ENCODE data around the gene RAB11A. TPM values are rescaled to one million over a fixed set of nuclear protein-coding genes. Genes with fewer than 3 reads are reported as not detected.
A peak's percentile ranks its signal among the peaks of the same experiment; 100 is the strongest.
"Not testable (repeated sequence)": the region's sequence is repeated elsewhere in the genome, so short reads cannot be mapped to it uniquely, and the experiment has no call there.

RAB11A gene
- total RNA-seq, 1 experiment from 2014 or later = 206 TPM

GRCh38 chr15:65867933-65868332 is 1.4 kb upstream of the RAB11A start:
- H3K27me3 ChIP-seq (ENCODE audit: control insufficient read depth, insufficient read depth, low read length); DNase-seq; H3K36me3 ChIP-seq (replicated peaks; ENCODE audit: control insufficient read depth, insufficient read depth, low read length); H3K4me3 ChIP-seq (ENCODE audit: insufficient read depth, low read depth, low read length): not testable (repeated sequence)

GRCh38 chr15:65868546-65869125 is 655 bp upstream of the RAB11A start:
- DNase-seq = peak; percentile 22
- no peaks in the 10 kb centered on the region for H3K36me3 ChIP-seq (replicated peaks; ENCODE audit: control insufficient read depth, insufficient read depth, low read length)
- H3K27me3 ChIP-seq (ENCODE audit: control insufficient read depth, insufficient read depth, low read length) = no peaks in the 10 kb centered on the region
- H3K4me3 ChIP-seq (ENCODE audit: insufficient read depth, low read depth, low read length) = peak overlapping the region; percentile 92

- peak; percentile 25 for DNase-seq
- Histone ChIP-seq H3K36me3 (replicated peaks; ENCODE audit: control insufficient read depth, insufficient read depth, low read length) (peaks cover 1% of the 10 kb centered on the region), H3K27me3 (ENCODE audit: control insufficient read depth, insufficient read depth, low read length) (no peaks in the 10 kb centered on the region), H3K4me3 (ENCODE audit: insufficient read depth, low read depth, low read length) (peak overlapping the region; percentile 92)
These were observed 922 bp downstream of the RAB11A start for GRCh38 chr15:65869954-65870871.

GRCh38 chr15:65870889-65871533 is 1.7 kb downstream of the RAB11A start:
- DNase-seq = peak; percentile 29

GRCh38 chr15:65871886-65872285 is 2.6 kb downstream of the RAB11A start:
- not testable (repeated sequence) for DNase-seq; H3K4me3 ChIP-seq (ENCODE audit: insufficient read depth, low read depth, low read length)

More at GRCh38 chr15:65870889-65871533, 1.7 kb downstream of the RAB11A start:
- peaks cover 1% of the 10 kb centered on the region for H3K36me3 ChIP-seq (replicated peaks; ENCODE audit: control insufficient read depth, insufficient read depth, low read length)
- peak overlapping the region; percentile 92 for H3K4me3 ChIP-seq (ENCODE audit: insufficient read depth, low read depth, low read length)
- no peaks in the 10 kb centered on the region for H3K27me3 ChIP-seq (ENCODE audit: control insufficient read depth, insufficient read depth, low read length)

GRCh38 chr15:65872596-65872995 is 3.3 kb downstream of the RAB11A start:
- H3K27me3 ChIP-seq (ENCODE audit: control insufficient read depth, insufficient read depth, low read length); H3K4me3 ChIP-seq (ENCODE audit: insufficient read depth, low read depth, low read length); DNase-seq: not testable (repeated sequence)

More at GRCh38 chr15:65871886-65872285, 2.6 kb downstream of the RAB11A start:
- H3K27me3 ChIP-seq (ENCODE audit: control insufficient read depth, insufficient read depth, low read length); H3K36me3 ChIP-seq (replicated peaks; ENCODE audit: control insufficient read depth, insufficient read depth, low read length): not testable (repeated sequence)

GRCh38 chr15:65873256-65873655 is 4.0 kb downstream of the RAB11A start:
- H3K36me3 ChIP-seq (replicated peaks; ENCODE audit: control insufficient read depth, insufficient read depth, low read length) = peaks cover 11% of the 10 kb centered on the region
- no peaks in the 10 kb centered on the region for H3K27me3 ChIP-seq (ENCODE audit: control insufficient read depth, insufficient read depth, low read length)
- no peak overlapping the region for H3K4me3 ChIP-seq (ENCODE audit: insufficient read depth, low read depth, low read length)
- no peak for DNase-seq

More at GRCh38 chr15:65872596-65872995, 3.3 kb downstream of the RAB11A start:
- not testable (repeated sequence) for H3K36me3 ChIP-seq (replicated peaks; ENCODE audit: control insufficient read depth, insufficient read depth, low read length)

- DNase-seq = no peak
- Histone ChIP-seq H3K36me3 (replicated peaks; ENCODE audit: control insufficient read depth, insufficient read depth, low read length) (peaks cover 16% of the 10 kb centered on the region), H3K27me3 (ENCODE audit: control insufficient read depth, insufficient read depth, low read length) (no peaks in the 10 kb centered on the region), H3K4me3 (ENCODE audit: insufficient read depth, low read depth, low read length) (no peak overlapping the region)
These were observed 6.2 kb downstream of the RAB11A start for GRCh38 chr15:65875458-65875857.

GRCh38 chr15:65877749-65878148 is 8.5 kb downstream of the RAB11A start:
- H3K36me3 ChIP-seq (replicated peaks; ENCODE audit: control insufficient read depth, insufficient read depth, low read length) = peaks cover 17% of the 10 kb centered on the region
- no peak for DNase-seq

GRCh38 chr15:65881766-65882434 is 12.6 kb downstream of the RAB11A start:
- DNase-seq = no peak
- Histone ChIP-seq H3K4me3 (ENCODE audit: insufficient read depth, low read depth, low read length) (no peak overlapping the region), H3K27me3 (ENCODE audit: control insufficient read depth, insufficient read depth, low read length) (no peaks in the 10 kb centered on the region), H3K36me3 (replicated peaks; ENCODE audit: control insufficient read depth, insufficient read depth, low read length) (peaks cover 15% of the 10 kb centered on the region)

More at GRCh38 chr15:65877749-65878148, 8.5 kb downstream of the RAB11A start:
- H3K4me3 ChIP-seq (ENCODE audit: insufficient read depth, low read depth, low read length) = no peak overlapping the region
- H3K27me3 ChIP-seq (ENCODE audit: control insufficient read depth, insufficient read depth, low read length) = no peaks in the 10 kb centered on the region

- Histone ChIP-seq H3K4me3 (ENCODE audit: insufficient read depth, low read depth, low read length) (no peak overlapping the region), H3K36me3 (replicated peaks; ENCODE audit: control insufficient read depth, insufficient read depth, low read length) (peaks cover 10% of the 10 kb centered on the region), H3K27me3 (ENCODE audit: control insufficient read depth, insufficient read depth, low read length) (no peaks in the 10 kb centered on the region)
- no peak for DNase-seq
These were observed 14.3 kb downstream of the RAB11A start for GRCh38 chr15:65883571-65883970.

- Histone ChIP-seq H3K27me3 (ENCODE audit: control insufficient read depth, insufficient read depth, low read length) (no peaks in the 10 kb centered on the region), H3K36me3 (replicated peaks; ENCODE audit: control insufficient read depth, insufficient read depth, low read length) (peaks cover 6% of the 10 kb centered on the region), H3K4me3 (ENCODE audit: insufficient read depth, low read depth, low read length) (no peak overlapping the region)
- DNase-seq = no peak
These were observed 15.2 kb downstream of the RAB11A start for GRCh38 chr15:65884511-65884910.

- Histone ChIP-seq H3K27me3 (ENCODE audit: control insufficient read depth, insufficient read depth, low read length) (no peaks in the 10 kb centered on the region), H3K4me3 (ENCODE audit: insufficient read depth, low read depth, low read length) (no peak overlapping the region), H3K36me3 (replicated peaks; ENCODE audit: control insufficient read depth, insufficient read depth, low read length) (peaks cover 4% of the 10 kb centered on the region)
- no peak for DNase-seq
These were observed 16.5 kb downstream of the RAB11A start for GRCh38 chr15:65885668-65886218.

- H3K27me3 ChIP-seq (ENCODE audit: control insufficient read depth, insufficient read depth, low read length) = no peaks in the 10 kb centered on the region
- DNase-seq = no peak
- peaks cover 4% of the 10 kb centered on the region for H3K36me3 ChIP-seq (replicated peaks; ENCODE audit: control insufficient read depth, insufficient read depth, low read length)
- no peak overlapping the region for H3K4me3 ChIP-seq (ENCODE audit: insufficient read depth, low read depth, low read length)
These were observed 18.3 kb downstream of the RAB11A start for GRCh38 chr15:65887565-65887964.
